GM18870 (cell line): Measurements from ENCODE around the gene SMIM41.
"Not testable (repeated sequence)": the region's sequence is repeated elsewhere in the genome, so short reads cannot be mapped to it uniquely, and the experiment has no call there.

Source experiments
- ATAC-seq: cut with Tn5 transposase; IDR thresholded peaks from one replicate; pipeline ENCODE4 v1.9.1; 2021; ENCODE audit warnings: moderate library complexity; ENCODE audit not compliant: unreplicated experiment

Gene SMIM41

DNA sequence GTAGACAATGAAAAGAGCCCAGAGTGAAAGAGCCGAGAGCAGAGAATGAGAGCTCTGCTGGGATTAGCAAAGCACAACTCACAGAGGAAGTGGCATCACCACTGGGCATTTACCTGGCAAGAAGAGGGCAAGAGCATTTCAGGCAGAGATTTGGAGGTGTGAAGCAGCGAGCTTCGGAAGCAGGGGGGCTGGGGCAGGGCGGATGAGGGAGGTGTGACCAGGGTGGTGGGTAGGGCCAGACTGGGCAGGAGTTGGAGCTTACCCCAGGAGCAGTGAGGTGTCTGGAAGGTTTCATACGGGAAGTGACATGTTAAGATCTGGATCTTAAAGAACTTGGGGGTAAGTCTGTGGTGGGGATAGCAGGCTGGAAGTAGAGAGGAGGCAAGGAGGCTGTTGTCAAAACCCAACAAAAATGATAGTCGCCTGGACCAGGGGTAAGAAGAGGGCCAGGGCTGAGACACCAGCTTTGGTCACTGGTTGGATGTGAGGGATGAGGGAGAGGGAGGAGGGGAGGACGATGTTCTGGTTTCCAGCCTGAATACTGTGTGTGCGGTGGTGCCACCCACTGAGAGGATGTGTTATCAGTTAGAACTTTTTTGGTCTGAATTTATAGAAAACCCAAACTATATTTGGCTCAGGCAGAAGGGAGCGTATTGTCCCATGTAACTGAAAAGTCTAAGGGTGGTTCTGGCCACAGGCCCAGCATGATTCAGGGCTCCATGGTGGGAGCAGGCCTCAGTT lies 5.2 kb downstream of the SMIM41 start:
- ATAC-seq = no peak

DNA sequence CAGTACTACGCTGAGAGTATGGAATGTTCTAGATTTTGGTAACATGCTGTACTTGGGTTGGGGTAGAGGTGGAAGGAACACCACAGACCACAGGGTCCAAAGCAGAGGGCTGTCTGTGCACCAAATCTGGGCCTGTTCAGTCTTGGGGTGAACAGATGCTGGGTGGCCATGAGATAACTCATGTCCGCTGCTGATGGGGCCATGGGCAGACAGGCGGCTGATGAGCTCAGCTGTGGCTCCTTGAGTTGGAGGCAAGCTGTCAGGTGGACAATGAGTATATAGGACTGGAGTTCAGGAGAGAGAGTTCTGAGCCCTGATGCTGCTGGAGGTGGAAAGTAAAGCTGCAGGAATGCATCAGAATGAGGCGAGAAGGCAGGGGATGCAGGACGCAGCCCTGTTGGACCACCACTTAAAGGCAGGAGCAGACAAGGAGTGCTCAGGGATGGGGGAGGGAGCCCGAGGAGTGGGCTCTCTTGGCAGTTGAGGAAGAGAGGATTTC lies 6.2 kb downstream of the SMIM41 start:
- no peak for ATAC-seq

DNA sequence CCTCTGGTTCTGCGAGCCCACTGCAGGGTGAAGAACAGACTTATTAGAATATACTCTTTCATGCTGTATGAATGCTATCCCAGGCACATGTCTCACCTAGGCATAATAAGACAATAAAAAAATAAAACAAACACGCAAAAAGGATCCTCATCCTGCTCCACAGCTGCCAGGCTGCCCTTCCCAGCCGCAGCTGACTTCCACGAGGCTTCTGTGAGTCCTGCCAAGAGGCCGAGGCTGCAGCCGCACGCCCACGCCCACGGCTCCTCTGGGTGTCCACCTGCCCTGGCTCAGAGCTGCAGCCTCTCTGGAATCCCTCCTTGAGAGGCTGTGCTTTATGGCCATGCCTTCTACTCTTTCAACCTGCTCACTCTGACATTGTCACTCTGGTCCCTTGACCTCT lies 6.9 kb downstream of the SMIM41 start:
- no peak for ATAC-seq

DNA sequence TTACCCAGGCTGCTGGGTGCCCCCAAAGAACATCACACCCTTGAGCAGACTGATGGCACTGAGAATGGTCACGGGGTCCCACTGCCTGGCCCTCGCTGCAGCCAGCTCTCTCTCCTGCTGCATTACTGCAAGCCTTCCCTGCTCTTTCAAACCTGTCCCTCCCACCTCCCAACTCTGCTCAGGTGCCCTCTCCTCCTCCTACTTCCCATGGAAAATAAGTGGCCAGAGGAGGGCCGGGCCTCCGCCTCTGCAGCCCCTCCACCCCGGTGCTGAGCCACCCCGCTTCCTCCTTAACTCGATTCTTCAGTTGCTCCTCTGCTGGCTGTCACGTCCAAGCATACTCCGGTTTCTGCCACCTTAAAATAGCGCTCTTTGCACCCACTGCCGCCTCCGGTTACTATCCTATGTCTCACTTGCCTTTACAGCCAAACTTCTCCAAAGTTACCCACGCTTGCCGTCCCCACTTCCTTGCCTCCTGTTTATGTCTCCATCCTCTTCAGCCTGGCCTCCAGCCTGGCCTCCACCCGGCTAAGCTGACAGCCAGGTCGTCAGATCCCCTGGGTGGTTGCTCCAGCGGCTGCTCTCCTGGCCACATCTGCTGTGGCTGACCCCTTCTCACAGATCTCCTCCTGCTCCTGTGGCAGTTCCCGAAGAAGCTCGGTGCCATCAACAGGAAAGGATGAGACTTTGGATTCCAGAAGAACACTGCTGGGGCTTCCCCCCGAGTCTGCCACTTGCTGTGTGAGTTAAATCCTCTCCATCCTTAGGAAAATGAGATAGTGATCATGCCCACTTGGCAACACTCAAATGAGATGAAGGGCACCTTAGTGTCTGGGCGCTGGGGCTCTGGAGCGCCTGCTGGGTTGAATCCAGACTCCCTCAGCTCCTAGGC lies 7.7 kb downstream of the SMIM41 start:
- ATAC-seq = no peak

DNA sequence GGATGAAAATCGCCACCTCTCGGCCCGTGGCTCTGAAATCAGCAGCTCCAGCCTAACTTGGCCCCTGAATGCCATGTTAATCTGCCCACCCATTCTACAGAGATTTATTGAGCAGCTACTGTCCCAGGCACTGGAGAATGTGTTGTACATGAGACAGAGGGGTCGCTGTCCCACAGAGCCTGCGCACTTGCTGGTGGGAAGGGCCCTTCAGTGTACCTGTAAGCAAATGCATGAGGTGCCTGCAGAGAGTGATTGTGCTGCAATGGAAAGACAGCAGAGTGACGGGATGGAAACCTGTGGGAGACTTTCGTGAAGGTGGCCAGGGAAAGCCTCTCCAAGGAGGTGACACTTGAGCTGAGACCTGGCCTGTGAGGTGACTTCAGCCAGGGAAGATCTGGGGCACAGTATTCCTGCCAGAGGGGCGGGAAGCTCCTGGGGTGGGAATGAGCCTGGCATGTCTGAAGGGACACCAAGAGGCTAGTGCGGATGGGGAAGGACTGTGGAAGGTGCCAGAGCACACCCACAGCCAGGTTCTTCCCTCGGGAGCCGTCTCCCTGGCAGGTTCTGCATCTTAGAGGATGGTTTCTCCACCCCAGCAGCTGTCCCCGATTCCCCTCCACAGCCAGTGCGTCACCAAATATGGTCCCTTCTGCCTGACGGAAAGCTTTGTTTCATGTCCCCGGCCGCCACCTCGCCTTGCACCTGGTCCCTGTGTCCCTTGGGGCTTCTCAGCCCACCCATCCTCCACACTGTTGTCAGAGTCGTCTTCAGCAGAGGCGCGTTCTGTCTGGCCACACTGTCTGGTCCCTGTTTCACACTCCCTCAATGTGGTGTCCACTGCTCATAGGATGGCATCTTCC lies 8.7 kb downstream of the SMIM41 start:
- no peak for ATAC-seq

DNA sequence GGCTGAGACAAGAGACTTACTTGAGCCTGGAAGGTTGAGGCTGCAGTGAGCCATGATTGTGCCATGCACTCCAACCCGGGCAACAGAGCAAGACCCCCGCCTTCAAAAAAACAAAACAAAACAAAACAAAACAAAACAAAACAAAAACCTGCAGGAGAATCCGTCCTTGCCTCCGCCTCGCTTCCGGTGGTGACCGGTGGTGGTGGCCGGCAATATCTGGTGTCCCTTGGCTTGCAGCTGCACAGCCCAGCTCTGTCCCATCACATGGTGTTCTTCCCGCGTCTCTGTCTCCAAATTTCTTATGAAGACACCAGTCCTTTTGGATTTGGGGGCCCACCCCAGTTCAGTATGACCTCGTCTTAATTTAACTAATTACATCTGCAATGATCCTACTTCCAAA lies 10.0 kb downstream of the SMIM41 start:
- ATAC-seq = no peak

DNA sequence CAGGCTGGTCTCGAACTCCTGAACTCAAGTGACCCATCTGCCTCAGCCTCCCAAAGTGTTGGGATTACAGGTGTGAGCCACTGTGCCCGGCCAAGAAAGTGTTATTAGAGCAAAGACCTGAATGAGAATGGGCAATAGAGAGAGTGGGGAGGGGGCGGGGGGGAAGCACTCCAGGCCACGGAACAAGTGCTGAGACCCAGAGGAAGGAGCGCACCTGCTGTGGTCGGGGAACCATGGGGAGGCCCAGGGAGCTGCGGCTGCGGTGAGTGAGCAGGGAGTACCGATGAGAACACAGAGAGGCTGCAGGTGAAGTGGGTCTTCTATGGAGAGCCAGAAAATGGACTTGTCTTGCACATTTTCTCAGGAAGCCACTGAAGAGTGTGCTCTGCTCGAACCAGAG lies 10.8 kb downstream of the SMIM41 start:
- ATAC-seq = no peak

DNA sequence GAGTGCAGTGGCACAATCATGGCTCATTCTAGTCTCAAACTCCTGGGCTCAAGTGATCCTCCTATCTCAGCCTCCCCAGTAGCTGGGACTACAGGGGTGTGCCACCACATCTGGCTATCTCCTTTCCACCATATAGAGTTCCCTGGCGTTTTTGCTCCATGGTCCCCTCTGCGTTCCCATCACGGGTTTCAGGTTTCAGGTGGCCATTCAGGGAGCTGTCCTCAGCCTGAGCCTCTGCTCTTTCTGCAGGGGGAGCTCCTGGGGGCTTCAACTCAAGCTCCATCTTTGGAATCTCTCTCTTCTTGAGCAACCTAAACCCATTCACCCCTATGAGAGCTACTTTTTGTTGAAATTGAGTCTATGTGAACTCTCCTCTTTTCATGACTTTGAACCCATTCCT lies 11.6 kb downstream of the SMIM41 start:
- no peak for ATAC-seq

DNA sequence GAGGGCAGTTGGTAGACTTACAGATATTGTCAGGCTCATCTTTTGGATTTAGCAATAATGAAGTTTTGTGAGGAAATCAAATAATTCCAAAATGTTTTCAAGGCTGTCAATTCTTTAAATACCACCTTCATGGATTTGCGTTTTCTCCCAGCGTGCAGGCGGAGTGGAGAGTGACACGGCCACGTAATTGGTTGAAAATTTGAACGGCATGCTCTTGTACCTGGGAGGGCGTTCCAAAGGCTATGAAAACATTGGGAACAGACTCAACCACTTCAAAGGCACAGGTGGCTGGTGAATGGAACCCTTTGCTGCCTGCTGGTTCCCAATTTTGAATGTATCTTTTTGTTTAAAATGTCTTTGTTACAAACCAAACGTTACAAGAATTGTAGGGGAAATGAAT lies 12.4 kb downstream of the SMIM41 start:
- no peak for ATAC-seq

DNA sequence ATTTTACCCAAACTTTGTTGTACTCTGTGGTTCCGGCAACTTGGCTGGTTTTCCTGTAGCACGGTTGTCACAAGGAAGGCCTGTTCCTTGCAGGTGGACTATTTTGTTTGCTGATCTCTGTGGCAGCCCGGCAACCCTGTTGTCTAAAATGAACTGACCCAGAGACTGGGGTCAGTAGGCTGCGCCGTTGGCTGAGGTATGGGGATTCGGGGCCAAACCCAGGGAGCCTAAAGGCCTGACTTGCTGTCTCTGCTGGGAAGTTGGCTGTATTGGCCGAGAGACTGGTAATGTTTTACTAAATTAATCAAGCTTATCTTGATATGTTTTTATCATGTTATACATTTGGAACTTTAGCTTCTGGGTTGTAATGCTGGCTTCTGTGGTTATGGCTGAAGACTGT lies 13.8 kb downstream of the SMIM41 start:
- ATAC-seq = no peak

DNA sequence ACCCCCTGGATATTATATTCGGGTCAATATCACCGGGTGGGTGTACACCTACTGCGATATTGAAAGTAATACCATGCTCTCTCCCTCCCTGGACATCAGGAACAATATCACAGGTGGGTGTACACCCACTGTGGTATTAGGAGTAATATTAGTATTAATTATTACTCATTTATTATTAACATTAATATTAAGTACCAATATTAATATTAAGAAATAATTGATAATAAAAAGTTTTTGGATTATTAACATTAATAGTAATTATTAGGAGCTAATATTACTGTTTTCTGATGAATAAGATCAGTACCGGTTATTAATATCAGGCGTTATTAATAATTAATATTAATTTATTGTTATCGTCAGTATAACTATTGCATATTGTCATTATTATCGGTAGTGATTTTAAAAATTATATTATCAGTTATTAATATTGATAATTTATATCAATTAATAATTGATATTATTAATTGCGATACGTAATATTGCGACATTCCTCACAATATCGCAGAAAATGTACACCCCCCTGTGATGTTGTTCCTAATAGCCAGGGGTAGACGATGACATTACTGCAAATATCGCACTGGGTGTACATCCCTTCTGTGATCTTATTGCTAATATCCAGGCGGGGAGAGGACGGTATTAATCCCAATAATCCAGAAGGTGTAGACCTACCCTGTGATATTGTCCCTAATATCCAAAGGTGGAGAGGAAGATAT lies 17.0 kb downstream of the SMIM41 start:
- no peak for ATAC-seq

DNA sequence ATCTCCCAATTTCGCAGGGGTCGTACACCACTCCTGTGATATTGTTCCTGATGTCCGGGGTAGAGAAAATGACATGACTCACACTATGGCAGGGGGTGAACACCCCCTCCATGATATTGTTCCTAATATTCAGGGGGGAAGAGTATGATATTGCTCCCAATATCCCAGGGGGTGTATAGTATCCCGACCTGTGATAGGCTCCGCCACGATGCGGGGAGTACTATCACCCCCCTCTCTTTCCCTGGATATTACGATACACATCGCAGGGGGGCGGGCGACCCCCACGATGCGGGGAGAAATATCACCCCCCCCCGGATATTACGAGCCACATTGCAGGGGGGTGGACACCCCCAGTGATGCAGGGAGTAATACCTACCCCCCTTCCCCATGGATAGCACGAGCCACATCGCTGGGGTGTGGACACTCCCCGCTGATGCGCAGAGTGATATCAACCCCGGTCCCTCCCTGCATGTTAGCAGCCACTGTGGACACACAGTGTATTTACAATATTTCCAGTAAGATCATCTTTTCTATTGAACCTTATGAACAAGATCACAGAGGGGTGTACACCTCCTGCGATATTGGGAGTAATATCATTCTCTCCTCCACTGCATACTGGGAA lies 17.7 kb downstream of the SMIM41 start:
- ATAC-seq = no peak

DNA sequence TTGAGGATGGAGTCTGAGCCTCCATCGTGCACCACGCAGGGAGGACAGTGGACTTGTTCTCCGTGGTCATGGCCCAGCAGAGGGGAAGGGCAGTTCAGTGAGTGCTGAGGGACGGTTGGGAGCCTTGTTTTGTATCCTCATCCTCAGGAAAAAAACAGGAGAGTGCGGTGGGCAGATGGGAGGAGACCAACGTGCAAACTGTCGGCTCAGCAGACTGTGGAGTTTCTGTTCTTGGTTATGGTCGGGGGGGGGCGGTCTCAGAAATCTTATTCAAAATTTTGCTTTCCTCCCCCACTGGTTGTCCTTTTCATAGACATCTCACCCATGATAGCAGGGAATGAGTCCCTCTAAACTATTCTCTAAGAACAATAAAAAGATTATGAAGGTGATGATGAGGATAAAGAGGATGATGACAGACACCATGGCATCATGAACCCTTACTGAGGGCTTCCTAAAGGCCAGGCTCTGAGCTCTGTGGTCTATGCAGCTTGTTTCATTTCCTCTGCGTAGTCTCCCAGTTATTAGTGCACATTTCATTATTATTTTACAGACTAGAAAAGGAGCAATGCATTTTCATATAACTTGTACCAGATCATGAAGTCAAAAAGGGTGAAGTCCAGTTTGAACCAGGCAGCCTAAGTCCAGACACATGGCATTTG lies 25.1 kb downstream of the SMIM41 start:
- ATAC-seq = not testable (repeated sequence)

DNA sequence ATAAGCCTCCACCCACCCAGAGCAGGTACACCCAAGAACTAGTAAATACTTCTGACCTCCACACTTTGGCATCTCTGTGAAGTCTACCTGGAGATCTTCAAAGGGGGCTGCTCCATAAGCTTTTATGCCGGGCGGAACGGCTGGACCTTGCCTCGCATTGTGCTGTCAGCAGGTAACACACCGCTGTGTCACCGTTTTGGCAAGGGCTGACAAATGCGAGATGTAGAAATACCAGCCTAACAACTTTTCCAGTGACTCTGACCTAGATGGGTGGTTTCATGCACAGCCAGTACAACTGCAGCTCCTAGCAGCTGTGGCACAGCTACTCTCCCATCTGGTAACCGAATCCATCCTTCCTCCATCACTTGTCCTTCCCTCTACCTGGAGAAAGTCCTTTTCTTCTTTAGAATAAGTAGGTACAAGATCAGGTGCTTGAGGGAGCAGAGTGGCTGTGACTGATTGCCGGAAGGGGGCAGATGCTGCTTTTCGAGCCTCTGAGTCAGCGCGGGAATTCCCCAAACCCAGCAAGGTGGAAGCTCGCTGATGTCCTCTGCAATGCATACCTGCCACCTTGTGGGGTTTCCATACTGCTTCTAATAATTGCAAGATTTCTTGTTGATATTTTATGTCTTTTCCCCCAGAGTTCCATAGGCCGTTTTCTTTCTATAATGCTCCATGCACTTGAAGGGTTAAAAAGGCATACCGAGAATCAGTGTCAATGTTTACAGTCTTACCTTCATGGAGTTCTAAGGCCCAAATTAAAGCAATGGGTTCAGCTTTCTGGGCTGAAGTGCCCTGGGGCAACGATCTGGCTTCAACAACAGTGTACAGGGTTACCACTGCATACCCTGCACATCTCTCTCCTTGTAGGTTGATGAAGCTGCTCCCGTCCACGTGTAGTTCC lies 37.0 kb downstream of the SMIM41 start:
- ATAC-seq = not testable (repeated sequence)

DNA sequence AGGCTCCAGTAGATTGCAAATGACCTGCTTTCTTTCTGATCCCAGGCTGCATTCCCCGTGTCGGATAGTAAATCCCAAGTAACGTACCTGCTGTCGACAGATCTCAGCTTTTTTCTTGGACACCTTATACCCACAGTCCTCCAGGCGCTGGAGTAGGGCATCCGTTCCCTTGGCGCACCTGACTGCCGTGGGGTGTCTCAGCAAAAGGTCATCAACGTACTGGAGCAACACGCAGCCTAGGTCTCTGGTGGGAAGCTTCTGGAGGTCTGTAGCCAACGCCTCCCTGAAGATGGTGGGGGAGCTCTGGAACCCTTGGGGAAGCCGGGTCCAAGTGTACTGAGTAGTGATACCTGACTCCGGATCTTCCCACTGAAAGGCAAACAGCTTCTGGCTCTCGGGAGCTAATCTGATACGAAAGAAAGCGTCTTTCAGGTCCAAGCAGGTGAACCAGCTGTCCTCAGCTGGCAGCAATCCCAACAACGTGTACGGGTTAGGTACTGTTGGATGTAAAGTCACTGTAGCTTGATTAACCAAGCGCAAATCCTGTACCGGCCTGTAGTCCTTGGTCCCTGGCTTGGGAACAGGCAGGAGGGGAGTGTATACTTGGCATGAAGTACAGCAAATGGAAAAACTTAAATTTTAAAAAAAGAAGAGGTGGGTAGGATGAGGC lies 38.4 kb downstream of the SMIM41 start:
- ATAC-seq = not testable (repeated sequence)

DNA sequence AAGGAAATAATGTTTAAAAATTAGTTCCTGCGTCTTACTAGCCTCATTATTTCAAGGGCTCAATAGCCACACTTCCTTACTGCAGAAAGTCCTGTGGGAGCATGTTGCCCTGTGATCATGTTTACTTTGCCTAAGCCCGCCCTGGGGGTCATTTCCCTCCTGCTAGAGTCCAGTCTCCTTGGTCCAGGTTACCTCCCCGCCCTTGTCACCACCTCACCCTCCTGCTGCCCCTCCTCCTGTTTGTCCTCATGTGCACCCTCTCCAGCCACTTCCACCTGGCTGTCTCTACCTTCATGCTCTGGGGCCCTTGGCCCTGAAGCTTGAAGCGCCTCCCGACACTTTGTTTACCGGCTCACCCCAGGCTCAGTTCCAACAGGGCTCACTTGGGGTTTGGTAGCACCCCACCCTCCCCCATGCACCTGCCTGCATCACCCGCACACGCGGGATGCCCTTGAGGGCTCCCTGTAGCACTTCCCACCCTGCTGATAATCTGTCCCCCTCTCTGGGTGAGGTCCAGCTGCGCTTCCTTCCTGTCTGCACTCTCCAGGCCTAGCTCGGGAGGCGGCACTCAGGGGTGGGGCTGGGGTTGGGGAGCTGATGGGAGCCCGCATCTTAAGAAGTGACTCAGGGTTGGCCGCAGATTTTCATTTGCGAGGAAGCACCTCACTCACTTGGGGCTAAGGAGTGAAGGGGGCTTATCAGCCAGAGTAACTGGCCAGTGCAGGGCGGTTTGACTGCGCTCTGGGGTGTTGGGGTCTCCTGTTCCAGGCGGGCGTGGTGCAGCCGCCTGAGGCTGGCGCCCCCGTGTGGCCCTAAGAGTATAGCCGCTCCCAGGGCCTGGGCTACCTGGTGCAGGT lies 40.1 kb downstream of the SMIM41 start:
- no peak for ATAC-seq
